K562 (cell line): ENCODE results near the gene POLR3A. TPM values are rescaled to one million over a fixed set of nuclear protein-coding genes. Genes with fewer than 3 reads are reported as not detected.

Experiments used
- BCOR ChIP-seq: fragments of 450-650 bp; IDR thresholded peaks from 2 replicates; pipeline ENCODE4 v1.6.1; 2016
- BHLHE40 ChIP-seq: IDR thresholded peaks from 2 replicates; pipeline ENCODE4 v1.6.1; 2011; ENCODE audit warnings: low read length, improper control_type of control experiment
- BRCA1 ChIP-seq, 2 experiments: fragments of 450-650 bp in 1 of 2; sonication (generic) in 1 of 2; formaldehyde crosslinking in 1 of 2; IDR thresholded peaks; 2 replicates each; pipeline versions ENCODE4 v1.5.0 to v1.6.1; 2017 to 2020; ENCODE audit warnings: mild to moderate bottlenecking in 1 of 2, missing genetic modification reagents in 1 of 2
- GATAD2B ChIP-seq: fragments of 450-650 bp; IDR thresholded peaks from 2 replicates; pipeline ENCODE4 v1.6.1; 2017; ENCODE audit warnings: mild to moderate bottlenecking, borderline replicate concordance
- MEIS2 ChIP-seq: fragments of 450-650 bp; IDR thresholded peaks from 2 replicates; pipeline ENCODE4 v1.6.1; 2014; ENCODE audit warnings: mild to moderate bottlenecking; ENCODE audit not compliant: partially characterized antibody
- MYNN ChIP-seq, 2 experiments: sonication (generic); formaldehyde crosslinking in 1 of 2; IDR thresholded peaks; 2 replicates each; pipeline versions ENCODE4 v1.5.0 to v1.6.1; 2016 to 2020; ENCODE audit warnings: antibody characterized with exemption in 1 of 2, missing genetic modification reagents in 1 of 2
- NCOA2 ChIP-seq, 2 experiments: fragments of 450-650 bp; IDR thresholded peaks; 2 replicates each; pipeline ENCODE4 v1.6.1; 2018; ENCODE audit warnings: mild to moderate bottlenecking in 2 of 2, moderate library complexity in 1 of 2; ENCODE audit not compliant: partially characterized antibody in 2 of 2
- POLR2H ChIP-seq: IDR thresholded peaks from 2 replicates; pipeline ENCODE4 v1.6.1; 2016; ENCODE audit warnings: missing genetic modification characterization, low read depth, mild to moderate bottlenecking, control low read depth, missing compliant biosample characterization, moderate library complexity
- RAD21 ChIP-seq, 2 experiments: fragments of 250-450 bp in 1 of 2; fragments of 450-650 bp in 1 of 2; sonication (Bioruptor Pico) in 1 of 2; formaldehyde crosslinking in 1 of 2; IDR thresholded peaks in 1 of 2; conservative IDR thresholded peaks in 1 of 2; 2 replicates each; pipeline versions ENCODE4 v1.4.0 to v1.8.0; 2020 to 2022; ENCODE audit warnings: mild to moderate bottlenecking in 2 of 2, moderate library complexity in 1 of 2
- SIN3B ChIP-seq: fragments of 450-650 bp; IDR thresholded peaks from 2 replicates; pipeline ENCODE4 v1.6.1; 2017; ENCODE audit warnings: low read depth, mild to moderate bottlenecking, moderate library complexity
- SMAD1 ChIP-seq: fragments of 150-350 bp; IDR thresholded peaks from 2 replicates; pipeline ENCODE4 v1.6.1; 2014; ENCODE audit warnings: low read length, low read depth; ENCODE audit not compliant: partially characterized antibody
- SMAD2 ChIP-seq: fragments of 150-350 bp; IDR thresholded peaks from 2 replicates; pipeline ENCODE4 v1.6.1; 2014; ENCODE audit warnings: low read depth, mild to moderate bottlenecking, low read length
- TAF1 ChIP-seq: IDR thresholded peaks from 2 replicates; pipeline ENCODE4 v1.6.1; 2011; ENCODE audit warnings: mild to moderate bottlenecking, low read length, moderate library complexity; ENCODE audit not compliant: insufficient read depth, control insufficient read depth, severe bottlenecking; ENCODE audit errors: extremely low read depth
- TAL1 ChIP-seq: fragments of 450-650 bp; IDR thresholded peaks from 2 replicates; pipeline ENCODE4 v1.6.1; 2016; ENCODE audit warnings: mild to moderate bottlenecking
- ZNF24 ChIP-seq: fragments of 450-650 bp; IDR thresholded peaks from 2 replicates; pipeline ENCODE4 v1.6.1; 2016
- polyA plus RNA-seq, 8 experiments: library from polyadenylated mRNA; depleted of rRNA in 4 of 8; stranded (reverse) in 5 of 8; unstranded in 3 of 8; fragments of >200 nt; fragmentation: Nextera tagmentation in 2 of 8; fragmentation: Illumina TruSeq in 1 of 8; extraction: Ambion mirVana in 2 of 8; extraction: Trizol in 1 of 8; gene quantifications; 2 replicates each; pipeline versions ENCODE4 v1.2.1 to v1.2.3, GENCODE V29; 2011 to 2014; ENCODE audit warnings: inconsistent platforms in 1 of 8, missing spikeins in 1 of 8
- total RNA-seq, 7 experiments: library from RNA; depleted of rRNA in 6 of 7; stranded (reverse); fragments of >200 nt in 6 of 7; fragmentation: Illumina TruSeq in 2 of 7; extraction: Trizol in 2 of 7; gene quantifications; 2 replicates each; pipeline versions ENCODE4 v1.2.1 to v1.2.3, GENCODE V29; 2011 to 2021; ENCODE audit warnings: low replicate concordance in 1 of 7
- TF ChIP-seq, protein P1 (sequence below), 2 experiments: fragments of 250-450 bp in 1 of 2; fragments of 450-650 bp in 1 of 2; sonication (Bioruptor Pico) in 1 of 2; IDR thresholded peaks; 2 replicates each; pipeline versions ENCODE4 v1.6.1 to v1.8.0; 2016 to 2021; ENCODE audit warnings: mild to moderate bottlenecking in 2 of 2, moderate library complexity in 2 of 2, missing compliant biosample characterization in 1 of 2, missing genetic modification characterization in 1 of 2
- TF ChIP-seq, protein P2 (sequence below): IDR thresholded peaks from 2 replicates; pipeline ENCODE4 v1.6.1; 2012; ENCODE audit warnings: low read depth, low read length, improper control_type of control experiment, borderline replicate concordance
- TF ChIP-seq, protein P3 (sequence below), 3 experiments: IDR thresholded peaks in 2 of 3; conservative IDR thresholded peaks in 1 of 3; 2 replicates each; pipeline ENCODE4 v1.5.1; 2011 to 2012; ENCODE audit warnings: low read length in 3 of 3, mild to moderate bottlenecking in 3 of 3, control low read depth in 2 of 3, improper control_type of control experiment in 1 of 3, inconsistent platforms in 1 of 3, low read depth in 1 of 3, mixed read lengths in 1 of 3, moderate library complexity in 1 of 3; ENCODE audit not compliant: insufficient read depth in 2 of 3
- TF ChIP-seq, protein P4 (sequence below): fragments of 450-650 bp; conservative IDR thresholded peaks from 2 replicates; pipeline ENCODE4 v1.6.1; 2016; ENCODE audit warnings: missing genetic modification characterization, low read depth, mild to moderate bottlenecking, control low read depth, missing compliant biosample characterization

The POLR3A gene
- total and polyA plus RNA-seq, 9 of the 15 experiments (the other 6 are each of a cell fraction or from before 2014, with no cell fraction given), result 14.9 to 37.0 (median 26.7) TPM

DNA sequence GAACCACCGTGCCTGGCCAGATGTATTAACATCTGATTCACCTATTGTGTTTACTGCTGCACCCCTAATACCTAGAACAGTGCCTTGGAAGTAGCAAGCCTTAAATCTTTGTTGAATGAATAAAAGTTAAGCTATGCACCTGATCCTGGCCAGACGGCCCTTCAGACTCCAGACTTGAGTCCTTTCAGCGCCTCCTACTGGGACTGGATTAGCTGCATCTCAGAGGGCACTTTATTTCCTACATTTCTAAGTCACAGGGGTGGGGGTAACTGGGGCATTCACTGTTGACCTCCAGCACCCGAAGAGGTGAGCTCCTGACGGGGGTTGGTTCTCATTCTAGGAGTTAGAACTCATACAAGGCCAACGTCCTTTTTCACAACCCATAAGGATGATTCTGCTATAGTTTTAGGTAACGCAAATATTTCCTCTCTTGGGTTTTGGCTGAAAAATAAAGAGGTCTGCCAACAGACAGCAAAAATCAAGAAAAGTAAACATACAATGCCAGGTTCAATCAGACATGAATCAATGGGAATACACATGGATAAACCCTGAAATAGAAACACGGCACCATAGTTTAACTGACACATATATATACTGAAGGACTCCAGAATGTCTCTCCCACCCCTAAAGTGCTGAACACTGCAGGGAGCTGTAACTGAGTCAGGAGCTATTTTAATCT lies 54.8 kb downstream of the POLR3A start (continued):
- TF ChIP-seq MYNN (IDR thresholded peaks at IDR 0.05), result 0 out of 2 replicates have a peak, but pooled peaks have one; percentile 34
- TF ChIP-seq MYNN (CRISPR knock-in tag; IDR thresholded peaks at IDR 0.05), result no peak
- TF ChIP-seq BHLHE40, result 0 out of 2 replicates have a peak, but pooled peaks have one; percentile 19
- no peak for TF ChIP-seq ZNF24
- TF ChIP-seq SMAD1, result no peak
- no peak for TF ChIP-seq SMAD2
- TF ChIP-seq, protein P1, sequence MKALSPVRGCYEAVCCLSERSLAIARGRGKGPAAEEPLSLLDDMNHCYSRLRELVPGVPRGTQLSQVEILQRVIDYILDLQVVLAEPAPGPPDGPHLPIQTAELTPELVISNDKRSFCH (CRISPR knock-in tag; IDR thresholded peaks at IDR 0.05), result no peak
- TF ChIP-seq, protein P1 (tag; IDR thresholded peaks at IDR 0.05), result no peak
- no peak for TF ChIP-seq MEIS2
- TF ChIP-seq, protein P2, sequence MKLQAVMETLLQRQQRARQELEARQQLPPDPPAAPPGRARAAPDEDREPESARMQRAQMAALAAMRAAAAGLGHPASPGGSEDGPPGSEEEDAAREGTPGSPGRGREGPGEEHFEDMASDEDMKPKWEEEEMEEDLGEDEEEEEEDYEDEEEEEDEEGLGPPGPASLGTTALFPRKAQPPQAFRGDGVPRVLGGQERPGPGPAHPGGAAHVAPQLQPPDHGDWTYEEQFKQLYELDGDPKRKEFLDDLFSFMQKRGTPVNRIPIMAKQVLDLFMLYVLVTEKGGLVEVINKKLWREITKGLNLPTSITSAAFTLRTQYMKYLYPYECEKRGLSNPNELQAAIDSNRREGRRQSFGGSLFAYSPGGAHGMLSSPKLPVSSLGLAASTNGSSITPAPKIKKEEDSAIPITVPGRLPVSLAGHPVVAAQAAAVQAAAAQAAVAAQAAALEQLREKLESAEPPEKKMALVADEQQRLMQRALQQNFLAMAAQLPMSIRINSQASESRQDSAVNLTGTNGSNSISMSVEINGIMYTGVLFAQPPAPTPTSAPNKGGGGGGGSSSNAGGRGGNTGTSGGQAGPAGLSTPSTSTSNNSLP, result no peak
- TF ChIP-seq BRCA1 (IDR thresholded peaks at IDR 0.05), result no peak
- no peak for TF ChIP-seq BRCA1 (CRISPR knock-in tag; IDR thresholded peaks at IDR 0.05)
- no peak for TF ChIP-seq TAF1
- TF ChIP-seq, protein P3, sequence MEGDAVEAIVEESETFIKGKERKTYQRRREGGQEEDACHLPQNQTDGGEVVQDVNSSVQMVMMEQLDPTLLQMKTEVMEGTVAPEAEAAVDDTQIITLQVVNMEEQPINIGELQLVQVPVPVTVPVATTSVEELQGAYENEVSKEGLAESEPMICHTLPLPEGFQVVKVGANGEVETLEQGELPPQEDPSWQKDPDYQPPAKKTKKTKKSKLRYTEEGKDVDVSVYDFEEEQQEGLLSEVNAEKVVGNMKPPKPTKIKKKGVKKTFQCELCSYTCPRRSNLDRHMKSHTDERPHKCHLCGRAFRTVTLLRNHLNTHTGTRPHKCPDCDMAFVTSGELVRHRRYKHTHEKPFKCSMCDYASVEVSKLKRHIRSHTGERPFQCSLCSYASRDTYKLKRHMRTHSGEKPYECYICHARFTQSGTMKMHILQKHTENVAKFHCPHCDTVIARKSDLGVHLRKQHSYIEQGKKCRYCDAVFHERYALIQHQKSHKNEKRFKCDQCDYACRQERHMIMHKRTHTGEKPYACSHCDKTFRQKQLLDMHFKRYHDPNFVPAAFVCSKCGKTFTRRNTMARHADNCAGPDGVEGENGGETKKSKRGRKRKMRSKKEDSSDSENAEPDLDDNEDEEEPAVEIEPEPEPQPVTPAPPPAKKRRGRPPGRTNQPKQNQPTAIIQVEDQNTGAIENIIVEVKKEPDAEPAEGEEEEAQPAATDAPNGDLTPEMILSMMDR (IDR thresholded peaks at IDR 0.05 in 2 of 3, conservative IDR thresholded peaks at IDR 0.05 in 1 of 3; ENCODE audit: insufficient read depth in 2 of 3, low read depth in 1 of 3, low read length in 3 of 3), result peak; percentile 79 to 96 (median 85)
- no peak for TF ChIP-seq NCOA2 (IDR thresholded peaks at IDR 0.05; ENCODE audit: partially characterized antibody in 2 of 2)
- TF ChIP-seq RAD21 (CRISPR knock-in tag; conservative IDR thresholded peaks at IDR 0.05 in 1 of 2, IDR thresholded peaks at IDR 0.05 in 1 of 2), result peak; percentile 84 to 92
- TF ChIP-seq GATAD2B, result 0 out of 2 replicates have a peak, but pooled peaks have one; percentile 39
- no peak for TF ChIP-seq SIN3B
- no peak for TF ChIP-seq POLR2H (tag)
- TF ChIP-seq TAL1, result no peak
- TF ChIP-seq BCOR, result no peak
- TF ChIP-seq, protein P4, sequence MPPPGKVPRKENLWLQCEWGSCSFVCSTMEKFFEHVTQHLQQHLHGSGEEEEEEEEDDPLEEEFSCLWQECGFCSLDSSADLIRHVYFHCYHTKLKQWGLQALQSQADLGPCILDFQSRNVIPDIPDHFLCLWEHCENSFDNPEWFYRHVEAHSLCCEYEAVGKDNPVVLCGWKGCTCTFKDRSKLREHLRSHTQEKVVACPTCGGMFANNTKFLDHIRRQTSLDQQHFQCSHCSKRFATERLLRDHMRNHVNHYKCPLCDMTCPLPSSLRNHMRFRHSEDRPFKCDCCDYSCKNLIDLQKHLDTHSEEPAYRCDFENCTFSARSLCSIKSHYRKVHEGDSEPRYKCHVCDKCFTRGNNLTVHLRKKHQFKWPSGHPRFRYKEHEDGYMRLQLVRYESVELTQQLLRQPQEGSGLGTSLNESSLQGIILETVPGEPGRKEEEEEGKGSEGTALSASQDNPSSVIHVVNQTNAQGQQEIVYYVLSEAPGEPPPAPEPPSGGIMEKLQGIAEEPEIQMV (tag), result no peak
